Activated CD4-positive, alpha-beta memory T cell treated with anti-CD3 and anti-CD28 coated beads, Interleukin-2, amount 10 ng/mL, durations not matched to agents 7 days and 5 days (primary cell): ENCODE data around the gene NTN1. TPM values are rescaled to one million over a fixed set of nuclear protein-coding genes. Genes with fewer than 3 reads are reported as not detected.
"Not testable (repeated sequence)": the region's sequence is repeated elsewhere in the genome, so short reads cannot be mapped to it uniquely, and the experiment has no call there.

Source experiments
- CTCF ChIA-PET: fragments of 350-600 bp; sonication (Branson Sonifier 250); formaldehyde crosslinking; loops from one replicate; lab custom pipeline; 2021; ENCODE audit warnings: antibody characterized with exemption, inconsistent platforms; lab: Charles Lee
- POLR2A ChIA-PET: fragments of 350-600 bp; sonication (Branson Sonifier 250); formaldehyde crosslinking; loops from one replicate; lab custom pipeline; 2021; ENCODE audit warnings: antibody characterized with exemption; lab: Charles Lee
- DNase-seq: peaks from one replicate; pipeline ENCODE4 v3.0.0-alpha.2; 2020
- H3K27ac Mint-ChIP-seq: one replicate; pipeline ENCODE4 v1.8.0; 2021; ENCODE audit warnings: mild to moderate bottlenecking, mixed read lengths
- H3K27me3 Mint-ChIP-seq: one replicate; pipeline ENCODE4 v1.8.0; 2021; ENCODE audit warnings: mixed read lengths
- H3K36me3 Mint-ChIP-seq: one replicate; pipeline ENCODE4 v1.8.0; 2021; ENCODE audit warnings: low read depth, mixed read lengths
- H3K4me1 Mint-ChIP-seq: one replicate; pipeline ENCODE4 v1.8.0; 2021; ENCODE audit warnings: mixed read lengths
- H3K4me3 Mint-ChIP-seq: one replicate; pipeline ENCODE4 v1.8.0; 2021; ENCODE audit warnings: mild to moderate bottlenecking, mixed read lengths
- H3K9me3 Mint-ChIP-seq: one replicate; pipeline ENCODE4 v1.8.0; 2021; ENCODE audit warnings: mixed read lengths
- total RNA-seq, 2 experiments: library from RNA; stranded (reverse); gene quantifications; one replicate each; pipeline ENCODE4 v1.2.3, GENCODE V29; 2021

The NTN1 gene
- not detected for total RNA-seq

- Mint-ChIP-seq H3K4me3 (peak within 1 kb of the TSS; percentile 69), H3K4me1 (peaks cover 4% of the 10 kb centered on the region), H3K27ac (no peak within 1 kb of the TSS), H3K27me3 (peaks cover 56% of the 10 kb centered on the region), H3K36me3 (peaks cover 3% of the 10 kb centered on the region), H3K9me3 (no peaks in the 10 kb centered on the region)
- POLR2A ChIA-PET: no interaction called here
- peak; percentile 41 for DNase-seq
- CTCF ChIA-PET: interaction anchor here (0.6 to 1.4 kb wide), 2 partner anchors 23 to 431 kb away, joined by 3 to 5 read pairs; no protein-coding TSS in a partner anchor
These were observed at the start of gene NTN1 for GRCh38 chr17:9021158-9021991. NTN1 (plus strand) TSS chr17:9021510; CDS start chr17:9022374, 864 bp downstream.

GRCh38 chr17:8975091-8975725, 46.1 kb upstream of the NTN1 start:
- no peak for DNase-seq
- H3K9me3 Mint-ChIP-seq: no peaks in the 10 kb centered on the region
- POLR2A ChIA-PET: no interaction called here
- H3K36me3 Mint-ChIP-seq: no peaks in the 10 kb centered on the region
- CTCF ChIA-PET: no interaction called here
- no peak overlapping the region for H3K27ac Mint-ChIP-seq
- H3K4me3 Mint-ChIP-seq: no peak overlapping the region
- H3K27me3 Mint-ChIP-seq: peaks cover 3% of the 10 kb centered on the region
- H3K4me1 Mint-ChIP-seq: no peaks in the 10 kb centered on the region

GRCh38 chr17:8976638-8977037, 44.7 kb upstream of the NTN1 start:
- POLR2A ChIA-PET: no interaction called here
- CTCF ChIA-PET: interaction anchor here (1.3 kb wide), 1 partner anchor 19 kb away, joined by 4 read pairs; no protein-coding TSS in a partner anchor

GRCh38 chr17:8979715-8980114, 41.6 kb upstream of the NTN1 start:
- Mint-ChIP-seq H3K4me1 (no peaks in the 10 kb centered on the region), H3K27me3 (peaks cover 2% of the 10 kb centered on the region), H3K27ac (no peak overlapping the region), H3K9me3 (no peaks in the 10 kb centered on the region), H3K4me3 (no peak overlapping the region), H3K36me3 (no peaks in the 10 kb centered on the region)
- CTCF ChIA-PET: no interaction called here
- no peak for DNase-seq
- POLR2A ChIA-PET: no interaction called here

More at GRCh38 chr17:8976638-8977037, 44.7 kb upstream of the NTN1 start:
- no peak overlapping the region for H3K27ac Mint-ChIP-seq
- no peak overlapping the region for H3K4me3 Mint-ChIP-seq
- H3K9me3 Mint-ChIP-seq: no peaks in the 10 kb centered on the region
- no peaks in the 10 kb centered on the region for H3K36me3 Mint-ChIP-seq
- no peak for DNase-seq
- H3K4me1 Mint-ChIP-seq: no peaks in the 10 kb centered on the region
- peaks cover 3% of the 10 kb centered on the region for H3K27me3 Mint-ChIP-seq

- H3K9me3 Mint-ChIP-seq: peaks cover 3% of the 10 kb centered on the region
- peaks cover 2% of the 10 kb centered on the region for H3K27me3 Mint-ChIP-seq
- peaks cover 13% of the 10 kb centered on the region for H3K4me1 Mint-ChIP-seq
- H3K36me3 Mint-ChIP-seq: no peaks in the 10 kb centered on the region
- H3K27ac Mint-ChIP-seq: no peak overlapping the region
- H3K4me3 Mint-ChIP-seq: no peak overlapping the region
- DNase-seq: no peak
- CTCF ChIA-PET: interaction anchor here (1.5 kb wide), 1 partner anchor 16 kb away, joined by 7 read pairs; no protein-coding TSS in a partner anchor
- POLR2A ChIA-PET: no interaction called here
These were observed 39.9 kb upstream of the NTN1 start for GRCh38 chr17:8981443-8981842.

- H3K36me3 Mint-ChIP-seq, H3K9me3 Mint-ChIP-seq, DNase-seq, H3K27ac Mint-ChIP-seq, H3K4me3 Mint-ChIP-seq, POLR2A ChIA-PET, H3K27me3 Mint-ChIP-seq: not testable (repeated sequence)
- H3K4me1 Mint-ChIP-seq: peaks cover 13% of the 10 kb centered on the region
- CTCF ChIA-PET: interaction anchor here (1.0 to 1.3 kb wide), 2 partner anchors 14 to 574 kb away, joined by 3 read pairs; no protein-coding TSS in a partner anchor
These were observed 37.1 kb upstream of the NTN1 start for GRCh38 chr17:8984225-8984624.

- POLR2A ChIA-PET: no interaction called here
- DNase-seq: no peak
- peaks cover 3% of the 10 kb centered on the region for H3K27me3 Mint-ChIP-seq
These were observed 36.1 kb upstream of the NTN1 start for GRCh38 chr17:8985054-8985701.

GRCh38 chr17:8986295-8986694, 35.0 kb upstream of the NTN1 start:
- ChIA-PET CTCF (interaction anchor here (1.1 kb wide), 1 partner anchor 11 kb away, joined by 3 read pairs; no protein-coding TSS in a partner anchor), POLR2A (no interaction called here)
- Mint-ChIP-seq H3K4me1 (peaks cover 14% of the 10 kb centered on the region), H3K9me3 (peaks cover 3% of the 10 kb centered on the region), H3K36me3 (peaks cover 2% of the 10 kb centered on the region), H3K27ac (no peak overlapping the region), H3K4me3 (no peak overlapping the region), H3K27me3 (peaks cover 6% of the 10 kb centered on the region)
- no peak for DNase-seq

More at GRCh38 chr17:8985054-8985701, 36.1 kb upstream of the NTN1 start:
- Mint-ChIP-seq H3K4me3 (no peak overlapping the region), H3K27ac (no peak overlapping the region), H3K9me3 (peaks cover 3% of the 10 kb centered on the region), H3K36me3 (peaks cover 2% of the 10 kb centered on the region), H3K4me1 (peaks cover 13% of the 10 kb centered on the region)
- CTCF ChIA-PET: interaction anchor here (1.0 to 1.3 kb wide), 3 partner anchors 12 to 575 kb away, joined by 3 read pairs; no protein-coding TSS in a partner anchor

DNA sequence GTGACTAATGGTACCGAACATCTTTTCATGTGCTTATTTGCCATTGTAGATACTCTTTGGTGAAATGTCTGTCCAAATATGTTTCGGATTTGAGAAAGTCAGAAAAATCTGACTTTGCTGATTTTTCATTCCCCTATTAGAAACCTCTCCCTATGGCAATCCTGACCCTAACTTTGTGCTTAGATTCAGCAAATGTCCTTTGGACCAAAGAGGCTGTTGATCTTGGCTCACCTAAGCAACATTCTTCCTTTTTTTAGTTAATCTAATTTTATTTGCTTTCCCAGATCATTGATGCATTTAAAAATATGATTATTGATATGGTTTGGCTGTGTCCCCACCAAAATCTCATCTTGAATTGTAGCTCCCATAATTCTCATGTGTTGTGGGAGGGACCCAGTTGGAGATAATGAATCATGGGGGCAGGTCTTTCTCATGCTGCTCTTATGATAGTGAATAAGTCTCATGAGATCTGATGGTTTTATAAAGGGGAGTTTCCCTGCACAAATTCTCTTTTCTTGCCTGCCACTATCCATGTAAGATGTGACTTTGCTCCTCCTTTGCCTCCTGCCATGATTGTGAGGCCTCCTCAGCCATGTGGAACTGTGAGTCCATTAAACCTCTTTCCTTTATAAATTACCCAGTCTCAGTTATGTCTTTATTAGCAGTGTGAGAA, 32.9 kb upstream of the NTN1 start:
- CTCF ChIA-PET, H3K9me3 Mint-ChIP-seq, H3K27me3 Mint-ChIP-seq, H3K36me3 Mint-ChIP-seq, H3K27ac Mint-ChIP-seq, H3K4me3 Mint-ChIP-seq, DNase-seq, POLR2A ChIA-PET: not testable (repeated sequence)
- H3K4me1 Mint-ChIP-seq: peaks cover 17% of the 10 kb centered on the region

DNA sequence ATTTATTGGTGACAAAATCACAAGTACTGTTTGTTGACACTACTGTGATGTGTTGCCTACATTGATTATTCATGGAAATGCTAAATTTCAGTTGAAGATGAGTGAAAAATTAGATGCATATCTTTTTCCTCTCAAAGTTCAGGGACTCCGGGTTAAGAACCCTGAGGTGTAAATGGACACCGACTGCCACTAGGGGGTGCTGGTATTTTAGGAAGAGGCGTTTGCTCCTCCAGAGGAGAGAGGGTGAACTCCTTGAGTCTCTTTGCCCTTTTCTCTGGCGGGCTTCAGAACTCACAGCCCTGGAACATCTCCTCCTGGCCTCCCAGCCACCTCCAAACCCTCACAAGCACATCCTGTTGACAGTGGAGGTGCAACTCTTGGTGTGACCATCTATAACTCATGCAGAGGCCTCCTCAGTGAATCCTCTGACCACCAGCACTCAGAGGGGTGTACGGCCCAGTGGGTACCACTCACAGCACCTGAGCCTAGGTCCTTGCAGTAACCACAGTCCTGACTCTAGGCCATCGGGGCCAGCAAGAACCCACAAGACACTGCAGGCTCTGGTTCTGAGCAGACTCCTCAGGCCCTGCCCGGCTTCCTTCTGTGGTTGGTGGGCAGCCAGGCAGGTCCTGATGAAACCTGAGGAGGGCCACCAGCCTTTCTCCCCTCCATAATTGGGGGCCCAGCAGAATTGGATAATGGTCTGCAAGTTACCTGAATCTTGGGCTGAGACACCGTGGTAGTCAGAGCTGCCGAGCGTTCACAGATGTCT, 29.6 kb upstream of the NTN1 start:
- Mint-ChIP-seq H3K27me3 (peaks cover 11% of the 10 kb centered on the region), H3K27ac (no peak overlapping the region), H3K9me3 (peaks cover 2% of the 10 kb centered on the region), H3K36me3 (peaks cover 2% of the 10 kb centered on the region), H3K4me3 (no peak overlapping the region), H3K4me1 (peaks cover 6% of the 10 kb centered on the region)
- peak; percentile 67 for DNase-seq
- POLR2A ChIA-PET: no interaction called here
- CTCF ChIA-PET: interaction anchor here (0.5 to 1.2 kb wide), 7 partner anchors 11 to 417 kb away, joined by 3 to 6 read pairs (median 3); partner anchors contain the start of gene PIK3R5

DNA sequence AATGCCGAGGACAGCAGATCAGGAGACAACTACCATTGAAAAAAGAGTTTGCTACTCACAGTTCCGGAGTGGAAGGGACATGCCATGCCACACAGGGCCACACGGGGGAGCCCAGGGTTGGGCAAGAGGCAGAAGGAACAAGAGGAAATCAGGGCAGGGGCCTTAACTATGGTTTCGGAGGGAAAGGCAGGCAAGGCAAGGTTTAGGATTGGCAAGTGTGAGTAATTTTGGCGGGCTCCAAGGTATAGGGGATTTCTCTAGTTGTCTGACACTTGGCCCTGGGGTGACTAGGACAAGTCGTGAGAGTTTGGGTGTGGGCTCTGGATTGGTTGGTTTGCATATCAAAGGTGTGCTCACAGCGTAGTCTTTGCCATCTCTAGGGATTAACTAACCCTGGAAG, 27.0 kb upstream of the NTN1 start:
- H3K27ac Mint-ChIP-seq: peak overlapping the region; percentile 24
- peaks cover 8% of the 10 kb centered on the region for H3K4me1 Mint-ChIP-seq
- peak; percentile 61 for DNase-seq
- H3K4me3 Mint-ChIP-seq: no peak overlapping the region
- H3K27me3 Mint-ChIP-seq: peaks cover 17% of the 10 kb centered on the region
- peaks cover 2% of the 10 kb centered on the region for H3K9me3 Mint-ChIP-seq
- ChIA-PET CTCF (interaction anchor here (0.8 to 2.1 kb wide), 4 partner anchors 23 to 262 kb away, joined by 3 to 9 read pairs (median 5); no protein-coding TSS in a partner anchor), POLR2A (no interaction called here)
- no peaks in the 10 kb centered on the region for H3K36me3 Mint-ChIP-seq

DNA sequence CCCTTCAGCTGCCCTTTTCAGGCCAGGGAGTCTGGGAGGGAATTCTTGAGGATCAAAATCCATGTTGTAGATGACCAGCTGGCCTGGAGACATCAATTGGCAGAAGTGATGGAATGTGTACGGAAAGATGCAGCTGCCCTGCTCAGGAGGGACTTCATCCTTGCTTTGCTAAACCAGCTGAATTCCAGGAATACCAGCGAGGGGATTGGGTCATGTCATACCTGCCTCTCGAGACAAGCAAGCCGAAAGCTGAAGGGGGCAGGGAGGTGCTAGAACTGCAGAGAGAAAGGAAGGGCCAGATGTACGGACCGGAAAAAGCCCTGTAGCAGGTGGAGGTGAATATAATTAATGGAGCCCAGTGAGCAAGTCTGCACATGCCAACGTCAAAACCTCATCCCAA, 25.6 kb upstream of the NTN1 start:
- H3K4me3 Mint-ChIP-seq: no peak overlapping the region
- ChIA-PET CTCF (interaction anchor here (0.5 to 2.1 kb wide), 7 partner anchors 18 to 579 kb away, joined by 3 to 9 read pairs (median 3); no protein-coding TSS in a partner anchor), POLR2A (no interaction called here)
- no peaks in the 10 kb centered on the region for H3K36me3 Mint-ChIP-seq
- H3K27ac Mint-ChIP-seq: no peak overlapping the region
- H3K9me3 Mint-ChIP-seq: peaks cover 2% of the 10 kb centered on the region
- peaks cover 8% of the 10 kb centered on the region for H3K4me1 Mint-ChIP-seq
- DNase-seq: no peak
- peaks cover 24% of the 10 kb centered on the region for H3K27me3 Mint-ChIP-seq
